GM18511 (cell line): ENCODE measurements around the gene INTS1.

Experiments used
- ATAC-seq: cut with Tn5 transposase; IDR thresholded peaks from one replicate; pipeline ENCODE4 v1.9.1; 2021; ENCODE audit warnings: mild to moderate bottlenecking, moderate library complexity; ENCODE audit not compliant: unreplicated experiment

The INTS1 gene

DNA sequence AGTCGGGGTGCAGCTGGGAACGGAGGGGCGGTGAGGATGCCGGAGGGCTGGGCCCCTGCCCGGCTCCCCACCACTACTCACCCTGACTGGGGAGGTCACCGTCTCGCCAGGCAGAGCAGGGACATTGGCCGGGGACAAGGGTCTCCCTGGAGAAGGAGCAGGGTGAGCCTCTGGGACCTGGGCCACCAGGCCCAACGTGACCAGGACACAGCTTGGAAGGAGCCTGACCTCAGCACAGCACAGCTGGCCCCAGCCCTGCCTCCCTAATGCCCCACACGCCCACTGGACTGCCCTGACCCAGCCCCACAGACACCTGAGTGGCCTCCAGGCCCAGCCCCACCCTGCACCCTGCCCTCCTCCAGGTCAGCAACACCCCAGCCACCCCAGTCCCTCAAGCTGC lies 66.0 kb downstream of the INTS1 start:
- ATAC-seq = no peak

GRCh38 chr7:1437155-1437880 lies 66.9 kb downstream of the INTS1 start:
- no peak for ATAC-seq

- no peak for ATAC-seq
These were observed 67.6 kb downstream of the INTS1 start for GRCh38 chr7:1436608-1437007.

- no peak for ATAC-seq
These were observed 69.1 kb downstream of the INTS1 start for GRCh38 chr7:1434891-1435670.

- no peak for ATAC-seq
These were observed 69.9 kb downstream of the INTS1 start for GRCh38 chr7:1434165-1434718.

DNA sequence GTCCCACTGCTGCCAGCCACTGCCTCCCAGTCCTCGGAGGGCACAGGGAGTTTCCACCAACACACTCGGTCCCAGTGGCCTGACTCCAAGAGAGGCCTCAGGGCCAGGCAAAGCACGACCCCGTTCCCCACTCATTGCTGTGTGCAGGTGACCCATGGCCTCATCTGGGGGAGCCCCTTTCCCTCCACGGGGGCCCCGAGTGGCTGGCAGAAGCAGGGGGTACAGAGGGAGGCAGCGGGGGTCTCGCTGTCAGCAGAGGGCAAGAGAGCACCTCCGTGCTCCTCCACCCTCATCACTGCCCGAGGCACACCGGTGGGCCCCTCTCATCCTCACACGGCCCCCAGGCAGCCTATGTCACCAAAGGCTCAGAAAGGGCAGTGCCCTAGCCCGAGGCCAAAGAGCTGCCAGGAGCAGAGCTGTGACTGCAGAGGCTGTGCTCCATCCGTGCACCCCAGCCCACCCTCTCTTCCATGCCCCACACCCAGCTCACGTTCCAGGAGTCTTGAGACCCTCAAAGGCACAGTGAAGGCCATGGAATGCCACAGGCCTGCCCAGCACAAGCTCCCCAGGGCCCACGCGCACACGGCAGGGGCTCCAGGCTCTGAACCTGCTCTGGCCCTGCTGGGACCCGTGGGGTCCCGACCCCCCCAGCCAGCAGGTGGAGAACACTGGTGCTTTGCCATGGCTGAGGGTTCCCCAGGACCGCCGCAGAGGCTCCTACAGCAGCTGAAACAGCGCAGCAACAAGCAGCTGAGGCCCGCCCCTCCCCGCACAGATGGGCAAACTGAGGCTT lies 70.9 kb downstream of the INTS1 start:
- ATAC-seq = no peak

- ATAC-seq = peak; percentile 67
These were observed 71.6 kb downstream of the INTS1 start for GRCh38 chr7:1432411-1433082.

DNA sequence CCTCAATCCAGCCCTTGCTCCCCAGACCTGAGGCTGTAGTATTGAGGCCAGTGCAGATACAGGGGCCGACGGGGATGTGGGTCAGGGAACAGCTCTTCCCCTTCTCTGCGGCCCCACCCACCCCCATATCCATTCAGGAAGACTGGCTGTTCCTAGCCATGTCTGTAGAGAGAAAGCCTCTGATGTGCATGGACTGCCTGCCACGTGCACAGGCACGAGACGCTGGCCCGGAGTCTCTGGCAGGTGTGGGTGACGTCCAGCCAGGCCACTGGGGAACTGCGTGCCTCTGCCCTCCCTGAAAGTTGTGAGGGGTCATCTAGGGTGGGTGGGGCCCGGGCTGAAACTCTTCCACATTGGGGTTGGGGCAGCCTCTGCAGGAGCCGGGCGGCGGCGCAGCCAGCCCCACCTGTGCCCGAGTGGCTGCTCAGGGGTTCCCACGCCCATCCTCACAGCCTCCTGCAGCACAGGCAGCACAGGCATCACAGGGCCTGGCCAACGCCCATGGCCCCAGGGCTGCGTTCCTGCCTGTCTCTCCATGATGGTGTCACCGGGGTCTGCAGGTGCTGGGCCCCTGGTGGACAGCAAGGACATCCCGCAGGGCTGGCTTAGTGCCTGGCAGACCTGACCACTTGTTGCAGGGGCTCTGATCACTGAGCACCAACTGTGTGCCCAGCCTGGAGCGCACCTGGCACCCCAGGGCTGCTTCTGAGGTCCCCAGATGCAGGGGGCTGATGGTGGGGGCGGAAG lies 72.4 kb downstream of the INTS1 start:
- no peak for ATAC-seq

DNA sequence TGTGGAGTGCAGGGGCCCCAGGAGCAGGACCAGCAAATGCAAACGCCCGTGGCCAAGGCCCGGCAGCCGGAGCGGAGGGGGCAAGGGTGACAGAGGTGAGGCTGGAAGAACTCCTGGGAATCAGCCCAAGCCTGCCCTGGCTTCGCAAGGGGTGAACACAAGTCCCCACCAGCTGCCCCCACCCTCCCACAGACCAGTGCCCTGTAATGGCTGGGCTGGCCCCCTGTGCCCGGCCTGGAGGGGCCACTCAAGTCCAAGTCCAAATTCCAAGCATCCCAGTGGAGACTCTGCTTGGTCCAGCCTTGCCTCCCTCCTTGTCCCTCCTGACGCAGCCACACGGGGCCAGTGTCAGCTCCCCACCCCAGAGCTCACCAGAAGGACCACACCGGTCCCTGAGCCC lies 73.0 kb downstream of the INTS1 start:
- ATAC-seq = no peak

- ATAC-seq = no peak
These were observed 73.9 kb downstream of the INTS1 start for GRCh38 chr7:1430056-1430845.

DNA sequence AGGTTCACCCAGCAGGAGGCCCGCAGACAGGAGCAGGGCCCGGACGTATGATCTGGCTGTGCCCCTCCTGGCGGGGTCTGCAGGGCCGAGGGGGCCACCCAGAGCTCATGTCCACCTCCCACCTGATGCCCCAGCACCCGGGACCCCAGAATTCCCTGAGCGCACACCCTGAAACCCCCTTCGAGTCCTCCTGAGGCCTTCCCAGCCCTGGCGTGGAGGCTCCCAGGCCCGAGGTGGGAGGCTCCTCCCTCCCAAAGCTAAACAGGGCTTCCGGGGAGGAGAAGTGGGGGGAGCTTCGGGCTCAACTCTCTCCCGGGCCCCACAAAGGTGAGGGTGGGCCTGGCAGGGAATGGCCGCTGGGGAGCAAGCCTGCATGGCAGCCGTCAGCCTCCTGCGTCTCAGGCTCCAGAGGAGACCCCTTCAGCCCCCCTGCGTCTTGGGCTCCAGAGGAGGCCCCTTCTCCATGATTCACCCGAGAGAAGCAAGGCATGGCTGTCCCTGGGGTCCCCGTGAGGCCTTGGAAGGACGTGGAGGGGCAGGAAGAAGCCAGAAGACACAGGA lies 75.2 kb downstream of the INTS1 start:
- no peak for ATAC-seq

DNA sequence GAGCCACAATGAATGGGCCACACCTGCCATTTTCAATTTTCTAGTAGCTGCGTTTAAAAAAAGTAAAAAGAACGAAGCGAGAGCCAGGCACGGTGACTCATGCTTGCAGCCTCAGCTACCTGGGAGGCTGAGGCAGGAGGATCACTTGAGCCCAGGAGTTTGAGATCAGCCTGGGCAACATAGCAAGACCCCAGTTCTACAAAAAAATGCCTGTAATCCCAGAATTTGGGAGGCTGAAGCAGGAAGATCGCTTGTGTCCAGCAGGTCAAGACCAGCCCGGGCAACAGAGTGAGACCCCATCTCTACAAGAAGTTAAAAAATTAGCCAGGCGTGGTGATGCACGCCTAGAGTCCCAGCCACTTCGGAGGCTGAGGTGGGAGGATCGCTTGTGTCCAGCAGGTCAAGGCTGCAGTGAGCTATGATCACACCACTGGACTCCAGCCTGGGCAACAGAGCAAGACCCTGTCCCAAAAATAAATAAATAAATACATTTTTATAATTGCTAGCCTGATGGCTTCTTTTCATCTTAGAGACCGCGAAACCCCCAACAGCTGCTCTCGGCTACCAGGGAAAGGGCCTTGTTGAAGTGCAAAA lies 77.0 kb downstream of the INTS1 start:
- no peak for ATAC-seq

DNA sequence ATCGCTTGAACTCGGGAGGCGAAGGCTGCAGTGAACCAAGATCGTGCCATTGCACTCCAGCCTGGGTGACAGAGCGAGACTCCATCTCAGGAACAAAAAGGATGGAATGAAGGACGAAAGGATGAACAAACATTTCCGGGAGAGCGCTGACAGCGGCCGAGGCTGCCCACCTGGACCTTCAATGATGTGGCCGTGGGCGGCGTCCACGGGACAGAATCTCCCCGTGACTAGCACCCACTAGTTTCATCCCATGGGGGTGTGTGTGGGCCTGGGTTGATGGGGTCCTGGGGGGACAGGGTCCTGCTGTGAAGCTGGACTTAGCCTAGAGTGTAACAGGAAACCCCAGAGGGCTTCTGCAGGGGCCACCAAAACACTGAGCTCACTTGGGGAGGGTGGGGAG lies 77.7 kb downstream of the INTS1 start:
- ATAC-seq = no peak

DNA sequence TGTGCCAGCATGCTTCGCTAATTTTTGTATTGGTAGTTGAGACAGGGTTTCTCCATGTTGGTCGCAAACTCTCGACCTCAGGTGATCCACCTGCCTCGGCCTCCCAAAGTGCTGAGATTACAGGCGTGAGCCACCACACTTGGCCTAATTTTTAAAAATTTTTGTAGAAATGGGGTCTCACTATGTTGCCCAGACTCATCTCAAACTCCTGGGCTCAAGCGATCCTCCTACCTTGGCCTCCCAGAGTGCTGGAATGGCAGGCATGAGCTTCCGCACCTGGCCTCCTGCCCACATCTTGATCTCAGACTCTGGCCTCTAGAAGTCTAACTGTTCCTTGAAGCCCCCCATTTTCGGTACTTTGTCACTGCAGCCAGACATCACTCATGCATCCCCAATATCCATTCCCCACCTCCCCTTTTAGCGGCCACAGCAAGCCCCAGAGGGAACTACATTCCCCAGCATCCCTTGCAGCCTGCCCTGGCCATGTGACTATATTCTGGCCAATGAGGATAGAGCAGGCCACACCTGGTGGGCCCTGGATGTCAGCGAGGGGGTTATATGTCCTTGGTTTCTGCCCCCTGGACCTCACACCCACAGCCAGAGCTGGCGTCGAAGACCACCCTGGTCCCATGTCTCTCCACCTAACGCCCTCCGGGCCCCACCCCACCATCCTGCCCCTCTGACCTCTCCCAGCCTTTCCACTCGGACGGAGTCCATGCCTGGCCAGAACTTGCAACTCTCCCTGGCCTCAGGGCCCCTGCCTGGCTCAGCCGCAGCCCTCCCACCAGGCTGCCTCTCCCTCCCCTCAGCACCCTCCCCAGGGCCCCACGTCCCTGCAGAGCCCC lies 78.7 kb downstream of the INTS1 start:
- no peak for ATAC-seq

- ATAC-seq = no peak
These were observed 80.1 kb downstream of the INTS1 start for GRCh38 chr7:1424041-1424440.

DNA sequence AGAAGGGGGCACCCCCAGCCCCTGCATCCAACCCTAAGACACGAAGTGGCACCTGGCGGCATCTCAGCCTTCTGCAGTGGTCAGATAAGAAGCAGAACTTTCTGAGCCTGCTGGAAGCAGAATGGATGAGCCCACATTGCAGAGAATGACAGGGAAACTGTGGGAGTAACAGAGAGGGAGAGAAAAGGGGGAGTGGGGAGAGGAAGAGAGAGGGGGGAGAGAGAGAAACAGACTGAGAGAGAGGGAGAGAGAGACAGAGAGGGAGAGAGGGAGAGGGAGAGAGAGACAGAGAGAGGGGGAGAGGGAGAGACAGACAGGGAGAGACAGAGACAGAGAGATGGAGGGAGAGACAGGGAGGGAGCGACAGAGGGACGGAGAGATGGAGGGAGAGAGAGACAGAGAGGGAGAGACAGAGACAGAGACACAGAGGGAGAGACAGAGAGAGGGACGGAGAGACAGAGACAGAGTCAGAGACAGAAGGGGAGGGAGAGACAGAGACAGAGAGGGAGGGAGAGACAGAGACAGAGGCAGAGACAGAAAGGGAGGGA lies 80.9 kb downstream of the INTS1 start:
- no peak for ATAC-seq

- no peak for ATAC-seq
These were observed 81.5 kb downstream of the INTS1 start for GRCh38 chr7:1422512-1423263.
